Prostate gland (tissue), 2 donors: ENCODE data around the gene FHL5.

Source experiments
- CTCF ChIP-seq, 4 experiments: fragments of 200-600 bp in 2 of 4; fragments of 450-650 bp in 2 of 4; sonication (generic) in 2 of 4; IDR thresholded peaks; 1 replicate in 3 of 4; 2 replicates in 1 of 4; pipeline ENCODE4 v1.5.1; 2016 to 2019; ENCODE audit warnings: antibody characterized with exemption in 4 of 4, mild to moderate bottlenecking in 2 of 4, moderate library complexity in 2 of 4
- POLR2A ChIP-seq: fragments of 450-650 bp; IDR thresholded peaks from one replicate; pipeline ENCODE4 v1.6.1; 2016; ENCODE audit warnings: antibody characterized with exemption, mild to moderate bottlenecking

- TF ChIP-seq POLR2A: no peak
- TF ChIP-seq CTCF (IDR thresholded peaks at IDR 0.05): no peak
Measured at GRCh38 chr6:96545882-96546281, 17.0 kb upstream of the FHL5 start.
